SU-DHL-6 (cell line): Measurements from ENCODE around the gene SLAMF7.

ENCODE experiments used
- H2AFZ ChIP-seq: fragments of 200-600 bp; sonication (generic); 2 replicates; pipeline ENCODE4 v1.6.1; 2014; ENCODE audit warnings: low read depth, mild to moderate bottlenecking, moderate library complexity, mixed read lengths, antibody characterized with exemption, low read length; ENCODE audit not compliant: severe bottlenecking
- H3F3A ChIP-seq: fragments of 200-600 bp; shearing (Covaris generic); 2 replicates; pipeline ENCODE4 v1.6.0; 2016; ENCODE audit warnings: antibody characterized with exemption, mild to moderate bottlenecking; ENCODE audit not compliant: insufficient read depth
- H3K27ac ChIP-seq: fragments of 200-600 bp; sonication (generic); 2 replicates; pipeline ENCODE4 v1.5.1; 2016; ENCODE audit warnings: low read depth, mild to moderate bottlenecking, low read length, moderate library complexity, mixed read lengths
- H3K27me3 ChIP-seq: fragments of 200-600 bp; sonication (generic), shearing (Covaris generic); 2 replicates; pipeline ENCODE4 v1.6.0; 2014; ENCODE audit warnings: mild to moderate bottlenecking, low read length
- H3K36me3 ChIP-seq: fragments of 200-600 bp; sonication (generic); 2 replicates; pipeline ENCODE4 v1.6.1; 2014; ENCODE audit warnings: mild to moderate bottlenecking, low read length, mixed read lengths
- H3K4me2 ChIP-seq: fragments of 300-600, 200-600 bp; shearing (Covaris generic), sonication (generic); 2 replicates; pipeline ENCODE4 v1.6.0; 2014; ENCODE audit warnings: low read length, low read depth, mild to moderate bottlenecking; ENCODE audit not compliant: poor library complexity, severe bottlenecking
- H3K4me3 ChIP-seq: fragments of 200-600 bp; sonication (generic); 2 replicates; pipeline ENCODE4 v1.5.1; 2014; ENCODE audit warnings: antibody characterized with exemption, low read length, mild to moderate bottlenecking, mixed read lengths; ENCODE audit not compliant: insufficient read depth, poor library complexity, severe bottlenecking
- H3K79me2 ChIP-seq: fragments of 200-600 bp; sonication (generic); 2 replicates; pipeline ENCODE4 v1.6.1; 2014; ENCODE audit warnings: mild to moderate bottlenecking, low read length, moderate library complexity; ENCODE audit not compliant: insufficient read depth
- H3K9ac ChIP-seq: fragments of 200-600 bp; sonication (generic); 2 replicates; pipeline ENCODE4 v1.7.0; 2014; ENCODE audit warnings: mild to moderate bottlenecking, low read length
- H3K9me2 ChIP-seq: fragments of 200-600 bp; sonication (generic); replicated peaks from 2 replicates; pipeline ENCODE4 v1.6.1; 2014; ENCODE audit warnings: low read length; ENCODE audit not compliant: insufficient read depth
- H3K9me3 ChIP-seq: fragments of 200-600 bp; sonication (generic); 2 replicates; pipeline ENCODE4 v1.6.1; 2014; ENCODE audit warnings: low read length, mixed read lengths; ENCODE audit not compliant: insufficient read depth
- H4K20me1 ChIP-seq: fragments of 200-600 bp; sonication (generic); 2 replicates; pipeline ENCODE4 v1.6.1; 2014; ENCODE audit warnings: low read depth, mild to moderate bottlenecking, antibody characterized with exemption, low read length, moderate library complexity, mixed read lengths
- EZH2phosphoT487 ChIP-seq: fragments of 200-600 bp; sonication (generic), shearing (Covaris generic); conservative IDR thresholded peaks from 2 replicates; pipeline ENCODE4 v1.6.1; 2018; ENCODE audit warnings: mild to moderate bottlenecking, antibody characterized with exemption, low read length, moderate library complexity, mixed read lengths
- TF ChIP-seq, protein P1 (sequence below): fragments of 200-600 bp; sonication (generic); IDR thresholded peaks from one replicate; pipeline ENCODE4 v1.5.1; 2017; ENCODE audit warnings: antibody characterized with exemption, mild to moderate bottlenecking, low read length, moderate library complexity; ENCODE audit not compliant: insufficient read depth, poor library complexity, severe bottlenecking

The SLAMF7 gene

DNA sequence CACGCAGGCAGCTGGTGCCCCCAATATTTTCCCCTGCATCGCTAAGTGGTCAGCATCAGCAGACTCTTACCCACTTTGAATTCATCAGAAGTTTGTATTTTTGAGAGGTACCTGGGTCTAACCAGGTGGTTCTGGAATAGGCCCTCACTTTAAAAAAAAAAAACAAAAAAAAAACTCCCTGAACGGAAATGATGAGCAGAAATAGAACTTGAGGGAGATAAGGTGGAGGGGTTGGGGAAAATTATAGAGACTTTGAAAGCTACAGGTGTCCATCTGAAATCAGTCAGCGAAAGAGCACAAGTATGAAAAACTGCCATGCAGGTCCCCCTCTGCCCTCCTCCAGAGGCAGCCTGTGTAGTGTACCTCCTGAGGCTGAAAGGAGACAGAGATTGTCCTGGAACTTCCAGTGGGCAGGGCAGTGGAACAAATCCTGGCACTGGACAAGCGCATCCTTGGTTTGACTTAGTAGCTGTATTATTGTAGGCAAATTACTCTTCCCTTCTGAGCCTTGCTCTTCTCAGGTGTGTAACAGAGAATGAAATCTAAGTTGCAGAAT is 1.2 kb downstream of the SLAMF7 start:
- Histone ChIP-seq H3K36me3 (no peaks in the 10 kb centered on the region), H3K27ac (no peak overlapping the region), H3K4me3 (no peak overlapping the region), H3F3A (no peaks in the 10 kb centered on the region), H3K9me3 (no peaks in the 10 kb centered on the region), H4K20me1 (no peaks in the 10 kb centered on the region), H3K79me2 (no peaks in the 10 kb centered on the region), H3K9ac (no peak overlapping the region), H3K27me3 (no peaks in the 10 kb centered on the region), H3K4me2 (no peak overlapping the region), H2AFZ (no peak overlapping the region), H3K9me2 (no peaks in the 10 kb centered on the region)
- TF ChIP-seq EZH2phosphoT487 = no peak
- TF ChIP-seq, protein P1, sequence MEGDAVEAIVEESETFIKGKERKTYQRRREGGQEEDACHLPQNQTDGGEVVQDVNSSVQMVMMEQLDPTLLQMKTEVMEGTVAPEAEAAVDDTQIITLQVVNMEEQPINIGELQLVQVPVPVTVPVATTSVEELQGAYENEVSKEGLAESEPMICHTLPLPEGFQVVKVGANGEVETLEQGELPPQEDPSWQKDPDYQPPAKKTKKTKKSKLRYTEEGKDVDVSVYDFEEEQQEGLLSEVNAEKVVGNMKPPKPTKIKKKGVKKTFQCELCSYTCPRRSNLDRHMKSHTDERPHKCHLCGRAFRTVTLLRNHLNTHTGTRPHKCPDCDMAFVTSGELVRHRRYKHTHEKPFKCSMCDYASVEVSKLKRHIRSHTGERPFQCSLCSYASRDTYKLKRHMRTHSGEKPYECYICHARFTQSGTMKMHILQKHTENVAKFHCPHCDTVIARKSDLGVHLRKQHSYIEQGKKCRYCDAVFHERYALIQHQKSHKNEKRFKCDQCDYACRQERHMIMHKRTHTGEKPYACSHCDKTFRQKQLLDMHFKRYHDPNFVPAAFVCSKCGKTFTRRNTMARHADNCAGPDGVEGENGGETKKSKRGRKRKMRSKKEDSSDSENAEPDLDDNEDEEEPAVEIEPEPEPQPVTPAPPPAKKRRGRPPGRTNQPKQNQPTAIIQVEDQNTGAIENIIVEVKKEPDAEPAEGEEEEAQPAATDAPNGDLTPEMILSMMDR = no peak

DNA sequence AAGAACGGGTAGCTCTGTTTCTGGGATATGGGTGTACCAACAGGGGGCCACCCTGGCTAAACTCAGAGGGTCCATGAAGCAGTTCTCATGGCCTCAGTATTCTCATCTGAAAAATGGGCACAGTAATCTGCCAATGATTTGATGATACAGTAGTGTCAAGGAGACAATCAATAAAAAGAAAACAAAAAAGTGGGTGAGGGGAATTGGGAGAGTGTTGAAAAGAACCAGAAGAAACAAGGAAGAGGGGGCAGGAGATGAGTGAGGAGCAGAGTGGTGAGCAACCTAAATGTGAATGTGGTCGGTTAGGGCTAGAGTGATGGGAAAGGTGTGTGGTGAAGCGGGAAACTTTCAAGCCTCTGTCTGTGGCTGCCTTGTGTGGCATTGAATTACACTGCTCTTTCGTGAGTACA is 2.0 kb downstream of the SLAMF7 start:
- Histone ChIP-seq H2AFZ (no peak overlapping the region), H3K27ac (no peak overlapping the region), H3K9ac (no peak overlapping the region), H3K36me3 (no peaks in the 10 kb centered on the region), H3K79me2 (no peaks in the 10 kb centered on the region), H3K4me2 (no peak overlapping the region), H4K20me1 (no peaks in the 10 kb centered on the region), H3K9me3 (no peaks in the 10 kb centered on the region), H3K27me3 (no peaks in the 10 kb centered on the region), H3K4me3 (no peak overlapping the region), H3F3A (no peaks in the 10 kb centered on the region), H3K9me2 (no peaks in the 10 kb centered on the region)
- TF ChIP-seq, protein P1 = no peak
- TF ChIP-seq EZH2phosphoT487 = no peak

DNA sequence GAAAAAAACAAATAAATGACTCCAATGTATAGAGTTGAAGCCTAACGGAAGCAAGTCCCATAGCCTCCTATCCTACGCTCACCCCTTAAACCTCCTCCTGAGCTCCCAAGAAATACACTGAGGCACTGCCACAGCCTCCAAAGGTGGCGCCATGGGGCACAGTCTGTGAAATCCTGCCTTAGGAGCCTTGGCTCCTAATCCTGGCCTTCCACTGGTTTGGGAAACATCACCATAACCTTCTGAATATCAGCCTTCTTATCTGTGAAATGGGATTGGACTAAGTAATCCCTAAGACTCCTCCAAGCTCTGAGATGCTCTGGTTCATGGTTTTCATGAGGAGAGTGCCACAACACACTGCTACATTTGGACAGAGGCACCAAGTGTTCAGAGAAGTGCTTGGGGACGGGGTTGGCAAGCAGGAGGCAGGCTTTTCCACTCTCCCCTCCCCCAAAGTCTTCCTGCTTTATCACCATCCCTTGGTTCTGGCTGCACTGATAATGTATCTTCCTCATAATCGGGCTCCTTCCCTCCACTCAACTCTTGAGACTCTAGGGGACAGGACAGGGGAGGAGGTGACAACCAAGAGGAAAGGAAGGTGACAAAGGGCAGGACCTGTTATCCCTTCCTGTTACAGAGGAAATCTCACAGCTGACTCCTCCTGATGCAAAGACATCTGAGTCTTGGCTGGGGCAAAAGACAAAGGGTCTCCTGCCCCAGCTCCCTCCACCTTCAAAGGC is 2.7 kb downstream of the SLAMF7 start:
- Histone ChIP-seq H3F3A (no peaks in the 10 kb centered on the region), H3K36me3 (no peaks in the 10 kb centered on the region), H3K4me3 (no peak overlapping the region), H3K27me3 (no peaks in the 10 kb centered on the region), H3K9me3 (no peaks in the 10 kb centered on the region), H4K20me1 (no peaks in the 10 kb centered on the region), H3K9me2 (no peaks in the 10 kb centered on the region), H3K9ac (no peak overlapping the region), H3K27ac (no peak overlapping the region), H2AFZ (no peak overlapping the region), H3K4me2 (no peak overlapping the region), H3K79me2 (no peaks in the 10 kb centered on the region)
- TF ChIP-seq, protein P1 = no peak
- TF ChIP-seq EZH2phosphoT487 = no peak
